GM03348 (cell line): ENCODE results near the gene SBNO2.
"Not testable (repeated sequence)": the region's sequence is repeated elsewhere in the genome, so short reads cannot be mapped to it uniquely, and the experiment has no call there.

Source experiments
- DNase-seq: peaks from one replicate; pipeline ENCODE4 v3.0.0; 2012; ENCODE audit warnings: low spot score

Gene SBNO2

DNA sequence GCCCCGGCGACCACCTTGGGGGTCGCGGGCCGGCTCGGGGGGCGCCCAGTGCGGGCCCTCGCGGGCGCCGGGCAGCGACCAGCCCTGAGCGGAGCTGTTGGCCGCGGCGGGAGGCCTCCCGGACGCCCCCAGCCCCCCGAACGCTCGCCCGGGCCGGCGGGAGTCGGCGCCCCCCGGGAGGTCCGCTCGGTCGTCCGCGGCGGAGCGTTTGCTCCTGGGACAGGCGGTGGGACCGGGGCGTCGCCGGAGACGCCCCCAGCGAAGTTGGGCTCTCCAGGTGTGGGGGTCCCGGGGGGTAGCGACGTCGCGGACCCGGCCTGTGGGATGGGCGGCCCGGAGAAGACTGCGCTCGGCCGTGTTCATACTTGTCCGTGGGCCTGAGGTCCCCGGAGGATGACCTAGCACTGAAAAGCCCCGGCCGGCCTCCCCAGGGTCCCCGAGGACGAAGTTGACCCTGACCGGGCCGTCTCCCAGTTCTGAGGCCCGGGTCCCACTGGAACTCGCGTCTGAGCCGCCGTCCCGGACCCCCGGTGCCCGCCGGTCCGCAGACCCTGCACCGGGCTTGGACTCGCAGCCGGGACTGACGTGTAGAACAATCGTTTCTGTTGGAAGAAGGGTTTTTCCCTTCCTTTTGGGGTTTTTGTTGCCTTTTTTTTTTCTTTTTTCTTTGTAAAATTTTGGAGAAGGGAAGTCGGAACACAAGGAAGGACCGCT lies 32.2 kb upstream of the SBNO2 start:
- no peak for DNase-seq

DNA sequence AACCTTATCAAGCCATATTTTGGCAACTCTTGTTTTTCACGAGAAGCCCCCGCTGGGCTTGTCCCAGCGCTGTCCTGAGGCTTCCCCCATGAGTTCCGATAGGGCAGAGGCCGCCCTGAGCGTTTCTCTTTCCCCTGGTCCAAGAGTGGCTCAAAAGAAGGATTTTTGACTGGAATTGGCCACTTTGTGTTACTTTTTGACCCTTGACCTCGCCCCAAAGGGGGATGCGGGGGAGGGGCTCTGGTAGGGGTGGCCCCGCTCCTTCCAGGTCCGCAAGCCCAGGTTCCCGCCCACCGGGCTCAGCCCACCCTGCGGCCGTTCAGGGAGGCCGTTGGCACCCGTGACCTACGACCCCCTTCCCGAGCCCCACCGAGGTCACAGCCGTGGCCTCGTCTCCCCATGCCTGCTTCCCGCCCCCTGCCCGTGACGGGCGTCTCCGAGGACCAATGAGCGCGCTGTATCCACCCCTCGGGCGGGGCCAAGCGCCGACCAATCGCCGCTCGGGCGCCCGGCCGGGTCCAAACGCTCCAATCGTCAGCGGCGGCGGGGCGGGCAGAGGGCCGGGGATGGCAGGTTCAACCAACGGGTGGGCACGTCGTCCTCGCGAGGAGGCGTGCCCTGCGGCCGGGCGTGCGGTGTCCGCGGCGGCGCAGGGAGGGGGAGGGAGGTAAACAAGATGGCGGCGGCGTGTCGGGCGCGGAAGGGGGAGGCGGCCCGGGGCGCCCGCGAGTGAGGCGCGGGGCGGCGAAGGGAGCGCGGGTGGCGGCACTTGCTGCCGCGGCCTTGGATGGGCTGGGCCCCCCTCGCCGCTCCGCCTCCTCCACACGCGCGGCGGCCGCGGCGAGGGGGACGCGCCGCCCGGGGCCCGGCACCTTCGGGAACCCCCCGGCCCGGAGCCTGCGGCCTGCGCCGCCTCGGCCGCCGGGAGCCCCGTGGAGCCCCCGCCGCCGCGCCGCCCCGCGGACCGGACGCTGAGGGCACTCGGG lies 31.3 kb upstream of the SBNO2 start, which contains the start of gene STK11:
TSS of gene STK11 (plus strand) at position 665 of the 986 bp plus-strand sequence. CDS start 1,136 bp downstream, outside the sequence.
- peak; percentile 100 for DNase-seq

DNA sequence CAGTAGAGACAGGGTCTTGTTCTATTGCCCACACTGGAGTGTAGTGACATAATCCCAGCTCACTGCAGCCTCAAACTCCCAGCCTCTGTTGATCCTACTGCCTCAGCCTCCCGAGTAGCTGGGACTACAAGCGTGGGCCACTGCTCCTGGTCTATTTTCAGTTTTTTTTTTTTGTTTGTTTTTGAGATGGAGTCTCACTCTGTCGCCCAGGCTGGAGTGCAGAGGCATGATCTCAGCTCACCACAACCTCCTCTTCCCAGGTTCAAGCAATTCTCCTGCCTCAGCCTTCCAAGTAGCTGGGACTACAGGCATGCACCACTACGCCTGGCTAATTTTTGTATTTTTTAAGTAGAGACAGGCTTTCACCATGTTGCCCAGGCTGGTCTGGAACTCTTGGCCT lies 26.5 kb upstream of the SBNO2 start:
- not testable (repeated sequence) for DNase-seq

DNA sequence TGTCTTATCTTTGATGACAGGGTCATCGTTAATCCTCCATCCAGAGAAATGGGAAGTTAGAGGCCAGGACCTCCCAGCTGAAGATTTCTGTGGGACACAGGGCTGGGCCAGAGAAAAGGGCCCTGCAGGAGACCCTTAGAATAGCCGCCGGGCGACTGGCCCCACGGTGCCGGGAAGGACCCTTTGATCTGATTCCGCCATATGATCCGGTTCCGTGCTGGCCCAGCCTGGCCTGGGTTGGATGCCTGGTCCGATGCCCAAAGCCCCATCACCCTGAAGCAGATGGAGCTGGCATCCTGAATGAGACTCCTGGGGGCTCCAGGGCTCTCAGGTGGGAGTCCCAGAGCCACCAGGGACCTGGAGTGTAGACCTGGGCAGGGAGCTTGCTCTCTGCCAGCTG lies 25.5 kb upstream of the SBNO2 start:
- no peak for DNase-seq

GRCh38 chr19:1189419-1189818 lies 15.4 kb upstream of the SBNO2 start:
- no peak for DNase-seq

- no peak for DNase-seq
These were observed 9.6 kb upstream of the SBNO2 start for GRCh38 chr19:1183543-1184172.

DNA sequence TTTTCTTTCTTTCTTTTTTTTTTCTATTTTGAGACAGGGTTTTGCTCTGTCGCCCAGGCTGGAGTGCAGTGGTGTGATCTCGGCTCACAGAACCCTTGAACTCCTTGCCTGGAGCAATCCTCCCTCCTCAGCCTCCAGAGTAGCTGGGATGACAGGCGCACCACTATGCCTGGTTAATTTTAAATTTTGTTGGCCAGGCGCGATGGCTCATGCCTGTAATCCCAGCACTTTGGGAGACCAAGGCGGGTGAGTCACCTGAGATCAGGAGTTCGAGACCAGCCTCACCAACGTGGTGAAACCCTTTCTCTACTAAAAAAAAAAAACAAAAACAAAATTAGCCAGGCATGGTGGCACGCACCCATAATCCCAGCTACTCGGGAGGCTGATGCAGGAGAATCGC lies 8.7 kb upstream of the SBNO2 start:
- no peak for DNase-seq

DNA sequence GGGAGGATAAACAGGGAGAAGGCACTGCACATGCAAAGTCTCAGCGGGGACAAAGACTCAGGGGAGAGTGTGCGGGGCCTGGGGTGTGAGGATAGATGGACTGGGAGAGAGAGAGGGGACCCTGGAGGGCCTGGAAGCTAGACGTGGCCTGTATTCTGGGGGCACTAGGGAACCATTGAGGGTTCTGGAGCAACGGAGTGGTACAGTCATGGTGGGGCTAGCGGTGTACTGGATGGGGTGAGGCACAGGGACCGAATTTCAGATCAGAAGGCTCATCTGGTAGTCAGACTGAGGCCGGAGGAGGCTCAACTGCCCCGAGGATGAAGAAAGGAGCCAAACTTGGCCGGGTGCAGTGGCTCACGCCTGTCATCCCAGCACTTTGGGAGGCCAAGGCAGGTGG lies 8.0 kb upstream of the SBNO2 start:
- DNase-seq: no peak

GRCh38 chr19:1181606-1182005 lies 7.5 kb upstream of the SBNO2 start:
- DNase-seq: no peak

GRCh38 chr19:1177322-1178114 lies 3.5 kb upstream of the SBNO2 start:
- DNase-seq: peak; percentile 95

DNA sequence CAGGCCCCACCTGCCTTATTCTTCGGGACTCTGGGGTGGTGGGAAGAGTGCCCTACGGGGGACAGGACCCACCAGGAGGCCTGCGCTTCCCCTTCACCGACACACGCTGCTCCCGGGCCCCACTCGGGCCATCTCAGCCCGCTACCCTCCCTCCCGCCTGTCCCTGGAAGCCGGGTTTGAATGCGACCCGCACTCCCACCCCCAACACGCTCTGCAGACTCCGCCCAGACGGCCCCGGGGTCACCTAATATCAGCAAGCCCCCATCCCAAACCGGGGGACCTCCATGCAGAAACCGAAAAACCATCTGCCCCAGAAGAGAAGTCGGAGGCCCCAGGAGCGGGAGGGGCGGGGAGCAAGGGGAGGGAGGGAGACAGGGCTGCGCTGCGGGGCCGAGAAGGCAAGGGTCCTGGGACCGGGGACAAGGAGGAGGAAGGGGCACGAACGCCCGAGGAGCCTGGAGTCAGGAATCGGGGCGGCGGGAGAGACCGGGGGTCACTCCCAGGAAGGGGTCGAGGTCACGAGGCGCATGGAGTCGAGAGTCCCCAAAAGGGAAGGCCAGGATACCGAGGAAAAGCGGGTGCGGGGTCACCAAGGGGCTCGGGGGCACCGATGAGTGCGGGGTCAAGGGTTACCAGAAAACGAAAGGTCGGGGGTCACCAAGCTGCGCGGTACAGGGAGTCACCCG lies 766 bp downstream of the SBNO2 start:
- no peak for DNase-seq

DNA sequence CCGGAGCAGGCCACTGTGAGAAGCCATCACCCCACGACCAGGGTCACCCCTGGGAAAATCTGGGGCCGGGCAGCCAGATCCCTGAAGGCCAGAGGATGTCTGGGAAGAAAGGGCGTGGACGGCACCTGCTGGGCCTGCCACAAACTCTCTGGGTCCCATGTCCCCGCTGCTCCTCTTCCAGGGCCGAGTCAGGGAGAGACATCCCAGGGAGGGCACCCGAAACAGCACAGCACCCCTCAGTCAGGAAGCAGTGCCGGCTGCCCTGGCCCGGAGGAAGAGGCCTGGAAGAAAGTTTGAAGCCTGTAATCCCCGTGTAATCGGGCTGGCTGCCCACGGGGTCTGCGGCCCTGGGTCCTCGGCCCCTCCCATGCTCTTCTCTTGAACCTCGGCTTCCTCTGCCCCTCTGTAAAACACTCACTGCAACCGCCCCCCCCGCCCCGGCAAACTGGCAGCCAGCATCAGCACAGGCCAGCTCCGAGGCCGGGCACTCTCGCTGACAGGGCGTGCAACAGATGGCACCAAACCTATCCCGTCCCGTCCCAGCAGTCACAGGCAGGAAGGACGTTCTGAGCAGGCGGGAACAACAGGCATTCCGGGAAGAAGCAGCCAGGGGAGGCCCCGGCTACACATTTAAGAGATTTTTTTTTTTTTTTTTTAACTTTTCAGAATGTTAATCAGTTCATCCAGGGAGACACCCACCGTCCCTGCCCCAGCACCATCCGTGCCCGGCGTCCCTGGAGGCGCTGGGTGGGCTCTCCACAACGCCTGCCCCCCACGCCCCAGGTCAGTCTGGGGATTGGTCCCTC lies 1.5 kb downstream of the SBNO2 start:
- DNase-seq: peak; percentile 78

- no peak for DNase-seq
These were observed 2.2 kb downstream of the SBNO2 start for GRCh38 chr19:1171755-1172352.

GRCh38 chr19:1170938-1171754 lies 2.9 kb downstream of the SBNO2 start:
- no peak for DNase-seq

- peak; percentile 57 for DNase-seq
These were observed 3.9 kb downstream of the SBNO2 start for GRCh38 chr19:1169921-1170885.

GRCh38 chr19:1169411-1169791 lies 4.7 kb downstream of the SBNO2 start:
- no peak for DNase-seq

DNA sequence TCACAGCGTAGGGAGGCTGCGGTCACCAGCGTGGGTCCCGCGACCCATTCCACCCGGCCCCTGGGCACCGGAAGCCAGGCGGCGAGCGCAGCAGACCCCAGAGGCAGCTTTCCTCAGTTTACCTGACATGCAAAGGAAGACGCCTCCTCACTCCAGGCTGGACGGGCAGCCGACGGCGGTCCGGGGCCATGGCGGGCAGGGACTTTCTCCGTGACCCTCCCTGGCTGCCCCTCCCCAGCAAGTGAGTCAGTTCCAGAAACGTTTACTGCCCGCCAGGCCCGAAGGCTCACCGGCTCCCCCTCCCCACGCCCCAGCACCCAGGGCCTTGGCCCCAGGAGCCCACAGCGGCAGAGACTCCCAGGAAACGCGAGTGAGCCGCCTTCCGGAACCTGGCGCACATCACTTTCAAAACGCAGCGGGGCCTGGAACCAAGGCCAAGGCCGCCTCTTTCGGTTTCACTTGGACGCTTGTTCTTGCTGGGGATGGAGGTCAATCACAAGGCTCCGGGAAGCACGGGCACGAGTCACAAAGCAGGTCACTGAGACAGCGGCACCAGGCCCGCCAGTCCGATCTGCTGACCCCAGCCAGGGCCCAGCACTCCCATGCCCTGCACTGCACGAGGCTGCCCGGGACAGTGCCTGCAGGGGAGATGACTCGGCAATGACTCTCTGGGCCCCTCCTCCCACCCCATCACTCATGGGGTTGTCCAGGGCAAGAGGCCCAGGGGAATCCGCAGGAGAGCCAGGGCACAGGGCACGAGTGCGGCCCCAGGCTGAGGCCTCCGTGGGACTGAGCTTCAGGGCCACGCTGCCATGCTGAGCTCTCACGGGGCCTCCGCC lies 5.3 kb downstream of the SBNO2 start:
- DNase-seq: peak; percentile 56
